NCI-H2171 treated with DMSO at 0.1 percent for 48 hours (cell line): Measurements from ENCODE around the gene KCNG2.

Experiments
- DNase-seq: peaks from one replicate; lab custom pipeline; 2025; lab: John Stamatoyannopoulos, UW

Gene KCNG2

DNA sequence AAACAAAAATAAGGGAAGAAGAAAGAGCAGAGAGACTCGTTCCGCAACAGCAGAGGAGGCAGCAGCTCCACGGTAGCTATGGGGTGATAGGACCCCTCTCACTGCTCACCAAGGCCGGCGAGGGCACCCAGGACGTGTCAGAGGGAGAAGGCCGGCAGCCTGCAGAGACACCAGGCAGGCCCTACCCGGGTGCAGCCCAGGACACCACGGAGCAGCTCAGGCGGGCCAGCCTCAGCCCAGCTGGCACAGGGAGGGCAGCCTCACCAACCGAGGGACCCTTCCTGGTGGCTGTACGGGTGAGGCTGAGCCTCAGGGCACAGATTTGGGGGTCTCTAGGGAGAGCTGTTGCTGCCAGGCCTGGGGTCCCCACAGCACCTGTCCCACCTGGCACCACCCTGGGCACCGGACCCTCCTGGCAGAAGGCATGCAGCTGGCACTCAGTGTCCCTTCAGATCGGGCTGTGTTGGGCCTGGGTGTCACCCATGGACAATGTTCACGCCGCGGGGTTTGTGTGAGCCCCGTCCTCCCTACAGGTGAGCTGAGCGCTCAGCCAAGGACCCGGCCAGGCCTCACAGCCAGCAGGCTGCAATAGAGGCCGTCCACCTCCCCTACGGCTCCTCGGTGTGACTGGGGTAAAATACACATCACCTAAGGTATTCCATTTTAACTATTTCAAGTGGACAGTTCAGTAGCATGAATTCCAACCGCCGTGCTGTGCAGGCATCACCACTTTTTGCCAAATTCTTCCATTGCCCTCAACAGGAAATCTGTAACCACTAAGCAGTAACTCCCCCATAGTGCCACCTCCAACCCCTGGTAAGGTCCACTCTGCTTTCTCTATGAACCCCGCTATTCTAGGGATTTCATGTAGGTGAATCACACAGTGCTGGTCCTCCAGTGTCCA, 21.6 kb downstream of the KCNG2 start:
- DNase-seq, result no peak

GRCh38 chr18:79819968-79820351, 22.2 kb downstream of the KCNG2 start:
- DNase-seq, result no peak

GRCh38 chr18:79823120-79823519, 25.4 kb downstream of the KCNG2 start:
- no peak for DNase-seq

GRCh38 chr18:79825913-79826312, 28.2 kb downstream of the KCNG2 start:
- DNase-seq, result no peak

GRCh38 chr18:79826966-79827365, 29.2 kb downstream of the KCNG2 start:
- DNase-seq, result no peak

DNA sequence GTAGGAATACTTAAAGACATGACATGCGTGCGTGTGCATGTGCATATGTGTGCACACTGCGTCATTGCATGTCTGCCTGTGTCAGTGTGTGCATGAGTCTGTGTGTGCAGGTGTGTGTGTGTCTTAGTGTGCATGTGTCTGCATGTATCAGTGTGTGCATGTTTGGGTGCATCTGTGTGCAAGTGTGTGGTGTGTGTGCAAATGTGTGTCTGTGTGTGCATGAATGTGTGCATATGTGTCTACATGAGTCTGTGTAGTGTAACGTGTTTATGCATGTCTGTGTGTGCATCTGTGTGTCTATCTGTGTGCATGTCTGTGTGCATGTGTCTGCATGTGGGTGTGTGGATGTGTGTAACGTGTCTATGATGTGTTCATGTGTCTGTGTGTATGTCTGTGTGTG, 30.5 kb downstream of the KCNG2 start:
- no peak for DNase-seq

GRCh38 chr18:79829136-79829854, 31.6 kb downstream of the KCNG2 start:
- no peak for DNase-seq

GRCh38 chr18:79832169-79832568, 34.4 kb downstream of the KCNG2 start:
- DNase-seq, result no peak

DNA sequence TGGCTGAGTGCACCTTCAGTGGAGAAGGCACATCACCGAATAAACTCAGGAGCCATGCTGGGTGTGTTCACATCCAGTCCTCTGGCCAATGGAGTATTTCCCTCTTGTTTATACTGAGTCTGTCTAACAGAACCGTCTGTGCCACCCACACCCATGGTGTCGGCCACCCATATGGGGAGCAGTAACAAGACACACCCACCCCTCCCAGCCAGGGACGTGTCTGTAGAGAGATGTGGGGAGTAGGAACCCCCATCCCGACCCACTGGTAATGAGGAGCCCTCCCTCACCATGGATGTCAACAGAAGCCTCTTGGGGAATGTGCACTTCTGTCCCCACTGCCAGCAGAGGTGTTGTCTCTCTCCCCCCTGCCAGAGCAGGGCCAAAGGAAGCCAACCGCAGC, 37.1 kb downstream of the KCNG2 start:
- DNase-seq, result no peak

GRCh38 chr18:79841936-79842335, 44.2 kb downstream of the KCNG2 start:
- no peak for DNase-seq

DNA sequence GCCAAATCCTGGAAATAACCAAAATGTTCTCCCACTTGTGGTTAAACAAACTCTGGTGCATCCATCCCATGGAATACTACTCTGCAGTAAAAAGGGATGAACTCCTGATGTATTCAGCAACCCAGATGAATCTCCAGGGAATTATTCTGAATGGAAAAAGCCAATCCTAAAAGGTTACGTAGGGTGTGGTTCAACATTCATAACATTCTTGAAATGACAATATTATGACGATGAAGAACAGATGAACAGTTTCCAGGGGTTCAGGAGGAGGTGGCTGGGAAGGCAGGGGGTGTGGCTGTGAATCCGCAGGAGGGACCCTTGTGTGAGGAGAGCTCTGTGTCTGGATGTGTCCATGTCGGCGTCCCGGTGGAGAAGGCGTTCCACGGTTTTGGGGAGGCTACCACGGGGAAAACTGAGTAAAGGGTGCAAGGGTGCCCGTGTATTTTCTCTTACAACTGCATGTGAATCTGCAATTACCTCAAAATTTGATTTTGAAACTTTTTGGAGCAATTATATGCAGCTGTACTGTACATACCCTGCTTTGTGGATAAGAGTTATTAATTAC, 47.3 kb downstream of the KCNG2 start:
- DNase-seq, result no peak

DNA sequence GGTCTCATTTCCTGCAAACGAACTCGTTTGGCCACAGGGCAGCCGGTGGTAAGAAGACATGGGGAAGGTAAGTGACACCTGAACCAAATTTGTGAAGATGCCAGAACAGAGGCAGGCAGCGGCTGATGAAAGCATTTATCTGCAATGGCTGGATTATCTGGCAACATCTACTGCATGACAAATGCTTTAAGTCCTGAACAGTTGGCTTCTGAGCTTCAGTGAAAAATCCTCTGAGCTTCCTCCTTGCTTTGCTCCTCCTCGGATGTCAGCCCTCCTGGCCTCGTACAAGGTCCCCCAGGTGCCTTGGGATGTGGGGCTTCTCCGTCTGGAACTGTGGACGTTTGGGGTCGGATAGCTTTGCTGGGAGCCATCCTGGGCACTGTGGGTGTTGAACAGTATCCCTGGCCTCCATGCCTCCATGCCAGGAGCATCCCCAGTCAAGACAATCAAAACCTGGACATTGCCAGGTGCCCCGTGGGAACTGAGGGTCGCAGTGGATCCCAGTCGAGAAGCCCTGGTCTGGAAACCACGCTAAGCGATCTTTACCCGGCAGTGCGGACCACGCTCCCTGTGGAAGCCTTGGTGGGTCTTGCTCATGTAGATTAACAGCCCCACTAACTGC, 49.3 kb downstream of the KCNG2 start:
- no peak for DNase-seq

DNA sequence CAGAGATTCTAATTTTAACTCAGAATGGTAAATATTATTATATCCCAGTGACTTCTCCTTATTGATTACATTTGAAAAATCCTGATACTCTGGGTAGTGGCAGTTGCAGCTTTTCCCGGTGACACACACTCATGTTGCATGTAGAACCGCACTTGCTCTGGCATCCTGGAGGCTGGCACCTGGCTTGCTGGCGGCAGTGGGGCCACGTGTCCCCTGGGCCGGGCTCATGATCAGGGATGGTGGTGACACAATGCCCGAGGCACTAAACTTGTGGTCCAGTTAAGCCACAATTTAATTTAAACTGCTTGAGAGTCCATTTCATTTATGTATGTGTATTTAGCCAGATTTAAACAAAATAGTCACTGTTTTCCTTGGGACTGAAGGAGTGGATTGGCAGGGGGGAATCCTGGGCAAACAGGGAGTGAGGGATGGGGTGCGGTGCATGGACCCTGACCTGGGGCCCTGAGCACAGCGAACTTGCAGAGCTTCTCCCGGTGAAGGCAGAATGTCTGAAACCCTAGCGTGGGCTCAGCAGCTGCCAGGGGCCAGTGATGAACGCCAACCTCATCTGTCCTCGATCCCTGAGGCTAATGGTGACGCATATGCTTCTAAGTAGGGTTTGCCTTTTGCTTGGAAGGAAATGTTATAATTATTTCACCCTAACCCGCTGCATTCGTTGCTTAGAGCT, 50.0 kb downstream of the KCNG2 start:
- no peak for DNase-seq

GRCh38 chr18:79848294-79848578, 50.5 kb downstream of the KCNG2 start:
- no peak for DNase-seq

DNA sequence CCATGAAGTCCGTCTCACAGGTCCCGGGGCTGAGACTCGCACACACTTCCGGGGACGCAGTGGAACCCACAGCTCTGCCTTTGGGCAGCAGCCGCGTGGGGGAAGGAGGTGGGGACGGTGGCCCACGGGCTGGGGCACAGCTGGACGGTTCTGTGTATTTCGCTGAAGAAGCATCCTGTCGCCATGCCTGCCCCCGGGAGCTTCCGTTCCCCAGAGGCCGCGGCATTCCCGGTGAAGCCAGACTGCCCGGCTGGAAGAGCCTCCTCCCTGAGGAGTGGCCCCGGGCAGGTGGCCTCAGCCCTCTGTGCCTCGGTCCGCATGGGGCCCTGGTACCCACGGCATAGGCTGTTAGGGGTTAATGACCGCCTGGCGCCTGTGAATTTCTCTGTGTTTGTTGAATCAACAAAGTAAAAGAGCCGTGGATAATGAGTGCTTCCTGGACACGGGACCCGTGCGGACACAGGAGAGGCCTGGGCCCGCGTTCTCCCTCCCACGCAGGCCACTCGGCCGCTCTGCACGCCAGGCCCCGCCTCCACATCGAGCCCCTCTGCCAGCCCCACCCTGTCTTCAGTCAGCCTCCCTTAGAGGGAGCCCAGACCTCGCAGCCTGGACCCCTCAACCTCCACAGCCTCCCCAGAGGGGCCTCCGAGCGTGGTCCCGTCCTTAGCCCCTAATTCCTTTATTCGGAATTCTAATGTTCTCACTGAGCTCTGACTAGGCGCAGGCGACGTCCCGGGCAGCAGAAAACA, 51.0 kb downstream of the KCNG2 start:
- DNase-seq, result no peak

DNA sequence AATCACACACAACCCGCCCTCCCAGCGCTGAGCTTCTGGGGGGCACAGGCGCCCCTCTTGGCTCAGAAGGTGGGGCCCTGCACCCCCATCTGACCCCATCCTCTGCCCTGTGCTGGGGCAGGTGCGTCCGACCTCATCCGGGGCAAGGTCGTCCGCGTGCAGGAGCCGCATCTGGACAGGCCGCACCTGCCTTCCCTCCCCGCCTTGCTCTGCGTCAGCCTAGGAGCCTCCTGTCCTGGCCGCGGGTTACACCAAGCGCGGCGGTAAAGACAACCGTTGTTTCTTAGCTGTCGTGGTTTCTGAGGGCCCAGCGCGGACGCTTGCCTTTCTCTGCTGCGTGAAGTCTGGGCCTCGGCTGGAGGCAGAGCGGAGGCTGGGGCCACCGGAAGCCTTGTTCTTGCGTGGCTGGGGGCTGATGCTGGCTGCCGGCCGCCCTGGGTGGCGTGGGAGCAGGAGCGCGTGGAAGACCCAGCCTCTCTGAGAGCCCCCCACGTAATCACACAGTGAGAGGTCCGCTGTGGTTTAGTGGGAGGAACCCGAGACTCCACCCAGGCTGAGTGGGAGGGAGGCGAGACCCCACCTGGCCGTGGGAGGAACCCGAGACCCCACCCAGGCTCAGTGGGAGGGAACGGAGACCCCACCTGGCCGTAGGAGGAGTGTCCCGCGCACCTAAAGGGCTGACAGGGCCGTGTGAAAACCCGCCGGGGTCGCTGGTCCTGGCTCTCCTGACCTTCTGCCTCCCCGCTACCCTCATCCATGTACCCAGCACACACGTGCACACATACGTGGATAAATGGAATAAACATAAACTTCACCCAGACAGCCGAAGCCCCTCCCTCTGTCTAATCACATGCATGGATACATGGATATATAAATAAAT, 51.8 kb downstream of the KCNG2 start:
- DNase-seq, result no peak

- DNase-seq, result no peak
Measured at GRCh38 chr18:79850731-79851130, 53.0 kb downstream of the KCNG2 start.

- no peak for DNase-seq
Measured at GRCh38 chr18:79851489-79851888, 53.8 kb downstream of the KCNG2 start.

DNA sequence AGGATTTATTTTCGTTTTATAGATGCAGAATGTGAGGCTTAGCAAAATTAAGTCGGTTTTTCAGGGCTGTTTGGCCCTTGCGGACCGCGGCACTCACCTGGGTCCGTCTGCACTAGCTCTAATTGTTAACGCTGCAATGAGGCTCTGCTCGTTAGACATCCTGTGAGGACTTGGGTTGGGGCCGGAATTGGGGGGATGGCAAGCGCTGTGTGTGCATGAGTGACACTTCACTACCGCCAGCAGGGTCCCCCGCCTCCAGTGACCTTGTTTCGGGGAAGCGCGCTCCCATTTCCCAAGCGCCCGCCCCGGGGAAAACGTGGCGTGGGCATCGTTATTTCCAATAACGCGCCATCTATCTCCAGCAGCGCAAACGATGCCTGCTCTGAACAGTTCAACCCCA, 54.2 kb downstream of the KCNG2 start:
- no peak for DNase-seq

GRCh38 chr18:79852561-79853302, 55.0 kb downstream of the KCNG2 start:
- no peak for DNase-seq
